Adrenal gland (tissue), 5 donors: ENCODE results near the gene ASH1L.
"Not testable (repeated sequence)": the region's sequence is repeated elsewhere in the genome, so short reads cannot be mapped to it uniquely, and the experiment has no call there.

Experiments used
- CTCF ChIP-seq, 6 experiments: fragments of 450-650 bp in 4 of 6; fragments of 200-600 bp in 2 of 6; sonication (generic) in 1 of 6; IDR thresholded peaks; 1 replicate in 5 of 6; 2 replicates in 1 of 6; pipeline versions ENCODE4 v1.5.1 to v1.8.0; 2016 to 2021; ENCODE audit warnings: antibody characterized with exemption in 6 of 6, mild to moderate bottlenecking in 2 of 6, moderate library complexity in 1 of 6
- POLR2A ChIP-seq, 2 donors: fragments of 450-650 bp; IDR thresholded peaks; one replicate each; pipeline ENCODE4 v1.6.1; 2017; ENCODE audit warnings: antibody characterized with exemption in 2 of 2, mild to moderate bottlenecking in 2 of 2, moderate library complexity in 1 of 2
- donor health status: DM: no; HTN: no; CAD: no.

GRCh38 chr1:155488419-155488818 is 74.2 kb downstream of the ASH1L start:
- not testable (repeated sequence) for TF ChIP-seq CTCF, POLR2A (IDR thresholded peaks at IDR 0.05)
